Spleen (tissue), 11 donors: ENCODE measurements around the gene CYS1. TPM values are rescaled to one million over a fixed set of nuclear protein-coding genes. Genes with fewer than 3 reads are reported as not detected.

Experiments used
- DNase-seq: peaks from one replicate; pipeline ENCODE4 v3.0.0-alpha.2; 2020
- H3K27ac ChIP-seq, 8 donors: fragments of 200-600 bp; sonication (generic) in 7 of 8; 1 replicate in 4 of 8; 2 replicates in 4 of 8; pipeline versions ENCODE4 v1.5.0 to v1.8.0; 2016 to 2021; ENCODE audit warnings: inconsistent platforms in 4 of 8, mild to moderate bottlenecking in 4 of 8, moderate library complexity in 1 of 8
- H3K27me3 ChIP-seq, 7 donors: fragments of 200-600 bp; sonication (generic) in 6 of 7; replicated peaks in 1 of 7; 1 replicate in 4 of 7; 2 replicates in 3 of 7; pipeline versions ENCODE4 v1.5.0 to v1.8.0; 2016 to 2021; ENCODE audit warnings: inconsistent platforms in 3 of 7, mild to moderate bottlenecking in 1 of 7
- H3K36me3 ChIP-seq, 6 donors: fragments of 200-600 bp; sonication (generic) in 5 of 6; 1 replicate in 4 of 6; 2 replicates in 2 of 6; pipeline versions ENCODE4 v1.5.0 to v1.8.0; 2016 to 2021; ENCODE audit warnings: inconsistent platforms in 2 of 6
- H3K4me1 ChIP-seq, 6 donors: fragments of 200-600 bp; sonication (generic) in 5 of 6; 1 replicate in 3 of 6; 2 replicates in 3 of 6; pipeline versions ENCODE4 v1.5.0 to v1.8.0; 2016 to 2021; ENCODE audit warnings: inconsistent platforms in 3 of 6
- H3K4me3 ChIP-seq, 8 donors: fragments of 200-600 bp; sonication (generic) in 7 of 8; 1 replicate in 4 of 8; 2 replicates in 4 of 8; pipeline versions ENCODE4 v1.5.0 to v1.8.0; 2016 to 2021; ENCODE audit warnings: inconsistent platforms in 4 of 8, mild to moderate bottlenecking in 4 of 8, moderate library complexity in 2 of 8
- H3K9me3 ChIP-seq, 8 donors: fragments of 200-600 bp; sonication (generic) in 7 of 8; 1 replicate in 4 of 8; 2 replicates in 4 of 8; pipeline versions ENCODE4 v1.5.0 to v1.8.0; 2016 to 2021; ENCODE audit warnings: inconsistent platforms in 4 of 8
- CTCF ChIP-seq, 11 experiments: fragments of 200-600 bp in 7 of 11; fragments of 450-650 bp in 4 of 11; sonication (generic) in 4 of 11; IDR thresholded peaks in 8 of 11; conservative IDR thresholded peaks in 3 of 11; 1 replicate in 7 of 11; 2 replicates in 4 of 11; pipeline versions ENCODE4 v1.4.0 to v1.8.0; 2016 to 2021; ENCODE audit warnings: antibody characterized with exemption in 11 of 11, inconsistent platforms in 4 of 11, mild to moderate bottlenecking in 1 of 11
- POLR2A ChIP-seq, 3 donors: fragments of 450-650 bp; IDR thresholded peaks; one replicate each; pipeline ENCODE4 v1.5.1; 2017; ENCODE audit warnings: antibody characterized with exemption in 3 of 3, mild to moderate bottlenecking in 1 of 3
- POLR2AphosphoS5 ChIP-seq, 3 donors: sonication (generic); formaldehyde crosslinking; IDR thresholded peaks; one replicate each; pipeline ENCODE4 v1.5.1; 2017; ENCODE audit warnings: antibody characterized with exemption in 3 of 3
- WGBS, 5 donors: extraction: QIAGEN DNeasy Blood & Tissue Kit in 3 of 5; methylation state at CpG; one replicate each; pipeline versions ENCODE4 v1.1.5 to v1.1.7; 2013 to 2018; 5-methylcytosine and 5-hydroxymethylcytosine counted together
- intact Hi-C: fragments of 100-400 bp; cut with DNase I; formaldehyde crosslinking; loops from one replicate; pipeline ENCODE4 v1.15.0; 2023; ENCODE audit warnings: low total_unique reads
- polyA plus RNA-seq, 3 donors: library from polyadenylated mRNA; stranded (reverse); fragments of 200-250 nt; gene quantifications; one replicate each; pipeline ENCODE4 v1.2.1, GENCODE V29; 2013
- total RNA-seq, 7 donors: library from RNA; depleted of rRNA in 3 of 7; stranded (reverse); fragments of >200 nt in 3 of 7; fragmentation: NEBNext Ultra II Directional in 4 of 7; extraction: Animal tissue kit (Norgen Biotek cat#: 25700) in 4 of 7; gene quantifications; one replicate each; pipeline versions ENCODE4 v1.1.0 to v1.2.1, GENCODE V29; 2016 to 2021
- donor health status: healthy with polysubstance abuse.
- donor health status: DM: no; HTN: no; CAD: no; lungs with moderate emphysema.
- donor health status: DM: no; HTN: no; CAD: no.
- donor health status: Bipolar disorder and iron deficiency.
- donor health status: healthy.
- donor health status: DM: no; HTN: no; CAD: no.
- donor health status: DM: yes; HTN: yes; CAD: no.

CYS1 gene
- total and polyA plus RNA-seq, 10 donors: 0.38 to 2.9 (median 1.3) TPM

- intact Hi-C loops: no loop called here
- no peak for TF ChIP-seq CTCF (IDR thresholded peaks at IDR 0.05 in 8 of 11, conservative IDR thresholded peaks at IDR 0.05 in 3 of 11)
- TF ChIP-seq POLR2AphosphoS5 (IDR thresholded peaks at IDR 0.05): peak; percentile 55 to 74 (median 57)
- no peak for TF ChIP-seq POLR2A (IDR thresholded peaks at IDR 0.05)
- H3K4me1 ChIP-seq: peaks cover 0 to 16% (median 8%) of the 10 kb centered on the region in 6 donors
- no peaks in the 10 kb centered on the region for H3K27me3 ChIP-seq
- DNase-seq: no peak
- no peak overlapping the region for H3K4me3 ChIP-seq
- peaks cover 0 to 6% (median 2%) of the 10 kb centered on the region in 8 donors for H3K9me3 ChIP-seq
- 62 to 82% (median 77%) methylated on average over 6 to 10 of the region's 10 CpGs for WGBS, 5 donors
- H3K36me3 ChIP-seq: no peaks in the 10 kb centered on the region
- H3K27ac ChIP-seq: no peak overlapping the region
These were observed 17.3 kb downstream of the CYS1 start for GRCh38 chr2:10062931-10063365.

GRCh38 chr2:10061221-10061925, 18.8 kb downstream of the CYS1 start:
- intact Hi-C loops: no loop called here
- DNase-seq: no peak
- H3K9me3 ChIP-seq: no peaks in the 10 kb centered on the region
- H3K27ac ChIP-seq: no peak overlapping the region
- WGBS, 5 donors: 84 to 91% (median 86%) methylated on average over 9 of the region's 9 CpGs
- H3K4me1 ChIP-seq: peaks cover 6 to 31% (median 23%) of the 10 kb centered on the region in 6 donors
- H3K36me3 ChIP-seq: no peaks in the 10 kb centered on the region
- TF ChIP-seq POLR2A (IDR thresholded peaks at IDR 0.05) (no peak), POLR2AphosphoS5 (IDR thresholded peaks at IDR 0.05) (no peak), CTCF (IDR thresholded peaks at IDR 0.05 in 8 of 11, conservative IDR thresholded peaks at IDR 0.05 in 3 of 11) (no peak)
- H3K27me3 ChIP-seq: no peaks in the 10 kb centered on the region
- H3K4me3 ChIP-seq: no peak overlapping the region

GRCh38 chr2:10059552-10060335, 20.5 kb downstream of the CYS1 start:
- 82 to 96% (median 86%) methylated on average over 11 to 20 of the region's 20 CpGs for WGBS, 5 donors
- peak; percentile 62 for DNase-seq
- Histone ChIP-seq H3K9me3 (no peaks in the 10 kb centered on the region), H3K4me1 (peaks cover 6 to 46% (median 27%) of the 10 kb centered on the region in 6 donors), H3K27me3 (no peaks in the 10 kb centered on the region), H3K27ac (peak overlapping the region in 4 of 8 donors; percentile 4 to 40 (median 16)), H3K36me3 (peaks cover 0 to 15% (median 0%) of the 10 kb centered on the region in 6 donors), H3K4me3 (no peak overlapping the region)
- intact Hi-C loops: no loop called here
- TF ChIP-seq CTCF (IDR thresholded peaks at IDR 0.05 in 8 of 11, conservative IDR thresholded peaks at IDR 0.05 in 3 of 11) (no peak), POLR2A (IDR thresholded peaks at IDR 0.05) (no peak), POLR2AphosphoS5 (IDR thresholded peaks at IDR 0.05) (no peak)

- WGBS, 5 donors: 91 to 94% (median 93%) methylated on average over 17 of the region's 17 CpGs
- no peaks in the 10 kb centered on the region for H3K9me3 ChIP-seq
- intact Hi-C loops: no loop called here
These were observed 21.2 kb downstream of the CYS1 start for GRCh38 chr2:10059016-10059351.

More at GRCh38 chr2:10059016-10059351, 21.2 kb downstream of the CYS1 start:
- Histone ChIP-seq H3K36me3 (peaks cover 0 to 23% (median 4%) of the 10 kb centered on the region in 6 donors), H3K4me3 (no peak overlapping the region), H3K4me1 (peaks cover 6 to 47% (median 30%) of the 10 kb centered on the region in 6 donors), H3K27ac (no peak overlapping the region), H3K27me3 (no peaks in the 10 kb centered on the region)
- TF ChIP-seq POLR2AphosphoS5 (IDR thresholded peaks at IDR 0.05) (no peak), POLR2A (IDR thresholded peaks at IDR 0.05) (no peak), CTCF (IDR thresholded peaks at IDR 0.05 in 8 of 11, conservative IDR thresholded peaks at IDR 0.05 in 3 of 11) (no peak)
- peak; percentile 50 for DNase-seq
